UCSD-AML1 (cell line): ENCODE measurements around the gene PSMA7.
"Not testable (repeated sequence)": the region's sequence is repeated elsewhere in the genome, so short reads cannot be mapped to it uniquely, and the experiment has no call there.

Source experiments
- DNase-seq: peaks from one replicate; lab custom pipeline; 2025; ENCODE audit not compliant: unreplicated experiment; lab: John Stamatoyannopoulos, UW

The PSMA7 gene

DNA sequence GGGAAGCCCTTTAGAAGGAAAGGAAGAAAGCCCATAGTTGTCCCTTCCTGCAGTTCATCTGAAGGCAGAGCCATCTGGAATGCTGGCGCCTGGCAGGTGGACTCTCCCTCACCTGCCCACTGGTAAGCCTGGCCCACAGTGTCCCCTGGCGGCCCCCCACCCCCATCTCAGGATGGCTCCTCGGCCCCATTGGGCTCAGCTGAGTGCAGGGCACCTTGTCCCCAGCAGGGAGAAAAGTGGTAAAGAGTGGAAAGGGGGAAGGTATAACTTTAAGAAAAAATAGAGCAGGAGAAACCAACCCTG, 13.0 kb upstream of the PSMA7 start:
- no peak for DNase-seq

DNA sequence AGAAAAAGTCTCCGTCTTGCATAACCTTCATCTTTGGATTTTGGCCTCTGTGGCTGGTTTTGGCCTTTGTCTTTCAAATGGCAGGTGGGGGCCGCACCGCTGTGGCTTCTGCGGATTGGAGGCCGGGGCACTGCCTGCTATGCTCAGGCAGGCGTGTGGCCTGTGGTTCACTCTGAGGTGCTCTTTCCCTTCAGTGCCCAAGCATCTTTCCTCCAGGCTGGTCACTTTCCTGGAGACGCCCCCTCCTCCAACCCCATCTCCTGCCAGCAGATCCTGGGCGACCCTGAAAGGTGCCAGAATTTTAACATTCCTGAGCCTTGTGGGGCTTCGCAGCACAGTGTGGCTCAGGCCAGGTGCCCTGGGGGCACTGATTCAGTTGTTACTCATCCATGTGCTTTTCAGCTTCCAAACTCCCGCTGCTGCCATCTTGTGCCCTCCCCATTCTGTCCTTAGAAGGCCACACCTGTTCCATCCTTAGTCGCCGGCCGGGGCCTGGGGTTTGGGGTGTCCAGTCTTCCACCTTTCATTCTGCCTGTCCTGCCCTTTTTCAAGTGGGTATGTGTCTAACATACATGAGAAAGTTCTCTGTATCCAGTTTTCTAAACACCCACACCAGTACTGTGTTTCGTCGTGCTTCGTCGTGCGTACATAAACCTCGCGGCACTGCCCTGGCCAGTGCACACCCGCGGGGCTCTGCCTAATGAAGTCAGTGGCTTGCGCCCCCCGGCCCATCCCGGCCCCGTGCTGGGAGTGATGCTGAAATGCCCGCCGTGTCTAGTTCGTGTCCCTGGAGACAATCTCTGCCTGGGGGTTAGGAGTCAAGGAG, 12.4 kb upstream of the PSMA7 start:
- no peak for DNase-seq

DNA sequence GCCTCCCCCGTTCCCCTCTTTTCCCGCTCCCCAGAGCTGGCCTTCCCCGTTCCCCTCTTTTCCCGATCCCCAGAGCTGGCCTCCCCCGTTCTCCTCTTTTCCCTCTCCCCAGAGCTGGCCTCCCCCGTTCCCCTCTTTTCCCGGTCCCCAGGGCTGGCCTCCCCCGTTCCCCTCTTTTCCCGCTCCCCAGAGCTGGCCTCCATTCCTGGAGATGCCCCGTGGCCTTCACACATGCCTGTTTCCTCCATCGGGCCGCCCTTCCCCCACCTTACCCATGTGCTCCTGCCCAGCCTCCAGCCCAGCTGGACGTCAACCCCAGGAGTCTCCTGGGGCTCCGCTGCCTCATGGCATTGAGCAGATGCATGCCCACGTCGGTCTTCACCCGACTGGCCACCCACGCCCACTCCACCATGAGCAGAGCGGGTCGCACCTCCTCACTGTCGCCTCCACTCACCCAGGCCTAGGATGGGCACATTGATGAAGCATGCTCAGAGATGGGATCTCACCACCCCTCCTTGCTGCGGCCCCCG, 8.7 kb upstream of the PSMA7 start:
- no peak for DNase-seq

DNA sequence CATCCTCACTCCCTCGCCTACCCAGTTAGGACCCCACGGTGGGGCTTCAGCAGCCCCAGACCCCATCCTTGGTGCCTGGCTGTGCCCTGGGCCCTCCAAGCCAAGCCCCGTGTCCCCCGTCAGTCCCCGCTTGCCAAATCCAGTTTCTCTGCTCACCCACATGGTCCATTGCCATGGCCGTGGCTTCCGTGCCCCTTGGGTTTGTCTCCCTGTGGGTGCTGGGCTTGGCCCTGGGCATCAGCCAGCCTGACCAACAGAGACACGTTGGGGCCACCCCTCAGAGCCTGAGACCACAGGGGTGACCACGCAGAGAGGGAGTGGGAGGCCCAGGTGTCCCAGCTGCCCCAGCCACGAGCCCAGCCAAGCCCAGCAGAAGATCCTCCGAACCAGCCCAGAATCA, 8.0 kb upstream of the PSMA7 start:
- no peak for DNase-seq

DNA sequence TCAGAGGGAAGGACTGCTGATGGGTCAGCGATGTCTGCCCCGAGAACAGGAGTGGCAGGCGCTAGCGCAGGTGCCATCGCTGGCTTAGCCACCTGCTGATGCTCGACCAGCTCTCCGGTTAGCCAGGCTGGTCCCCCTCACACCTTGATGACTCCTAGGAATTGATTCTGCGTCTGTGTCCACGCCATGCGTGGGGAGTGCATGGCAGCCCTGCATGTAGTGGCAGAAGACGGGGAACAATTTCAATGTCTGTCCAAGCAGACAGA, 7.0 kb upstream of the PSMA7 start:
- DNase-seq: no peak

DNA sequence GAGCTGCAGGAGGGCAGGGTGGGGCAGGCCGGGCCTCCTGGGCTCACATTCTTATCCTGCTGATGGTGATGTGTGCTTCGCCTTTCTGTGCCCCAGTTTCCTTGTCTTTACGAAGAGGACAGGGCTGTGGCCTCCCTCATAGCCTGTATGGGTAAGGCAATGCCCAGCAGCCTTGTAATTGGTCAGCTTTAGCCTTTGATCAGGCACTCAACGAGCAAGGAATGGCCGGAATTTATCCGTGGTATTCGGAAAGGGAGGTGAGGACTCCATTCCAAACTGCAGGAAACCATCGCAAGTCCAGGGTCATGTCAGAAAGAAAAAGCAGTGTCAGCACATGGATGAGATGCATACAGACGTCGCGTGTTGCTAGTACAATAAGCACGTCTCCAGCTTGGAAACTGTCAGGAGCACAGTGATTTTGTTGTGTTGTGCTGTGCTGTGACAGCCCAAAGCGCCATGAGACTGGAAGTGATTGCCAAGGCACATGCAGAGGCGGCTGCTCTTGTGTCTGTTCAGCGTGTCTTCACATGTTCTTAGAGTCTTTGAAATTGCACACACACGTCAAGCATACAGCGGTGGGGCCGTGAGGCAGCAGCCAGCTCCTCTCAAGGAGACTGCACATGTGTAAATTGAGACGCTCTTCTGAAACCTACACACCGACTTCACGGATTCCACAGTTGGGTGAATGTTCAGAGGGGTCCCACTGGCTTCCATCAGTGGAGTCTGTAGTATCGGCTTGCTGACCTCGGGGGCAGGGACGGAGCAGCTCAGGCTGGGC, 6.5 kb upstream of the PSMA7 start:
- no peak for DNase-seq

DNA sequence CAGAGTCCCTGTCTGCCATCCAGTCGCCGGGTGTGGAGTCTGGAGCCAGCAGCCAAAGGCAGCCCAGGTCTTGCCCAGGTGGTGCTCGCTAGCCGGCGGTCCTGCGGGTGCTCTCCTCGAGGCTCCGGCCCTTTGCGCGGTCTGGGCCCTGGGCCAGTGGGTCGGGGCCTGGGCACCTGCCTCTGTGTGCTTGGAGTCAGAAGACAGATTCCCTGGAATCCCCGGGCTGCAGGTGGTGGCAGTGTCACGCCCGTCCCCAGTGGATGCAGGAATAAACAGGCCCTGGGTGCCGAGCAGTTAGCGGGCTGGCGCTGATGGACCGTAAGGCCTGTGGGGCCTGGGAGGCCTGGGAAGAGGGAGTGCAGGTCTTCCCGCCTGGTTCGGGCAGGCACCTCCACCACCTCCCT, 5.7 kb upstream of the PSMA7 start:
- no peak for DNase-seq

DNA sequence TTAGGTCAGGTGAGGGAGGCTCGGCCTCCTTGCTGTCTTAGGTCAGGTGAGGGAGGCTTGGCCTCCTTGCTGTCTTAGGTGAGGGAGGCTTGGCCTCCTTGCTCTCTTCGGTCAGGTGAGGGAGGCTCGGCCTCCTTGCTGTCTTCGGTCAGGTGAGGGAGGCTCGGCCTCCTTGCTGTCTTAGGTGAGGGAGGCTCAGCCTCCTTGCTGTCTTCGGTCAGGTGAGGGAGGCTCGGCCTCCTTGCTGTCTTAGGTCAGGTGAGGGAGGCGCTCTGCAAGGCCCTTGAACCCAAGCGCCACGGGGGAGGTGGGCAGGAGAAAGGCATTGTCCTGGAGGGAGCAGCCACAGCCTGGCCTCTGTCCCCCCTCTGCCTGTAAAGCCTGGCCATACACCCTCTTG, 5.2 kb upstream of the PSMA7 start:
- not testable (repeated sequence) for DNase-seq

DNA sequence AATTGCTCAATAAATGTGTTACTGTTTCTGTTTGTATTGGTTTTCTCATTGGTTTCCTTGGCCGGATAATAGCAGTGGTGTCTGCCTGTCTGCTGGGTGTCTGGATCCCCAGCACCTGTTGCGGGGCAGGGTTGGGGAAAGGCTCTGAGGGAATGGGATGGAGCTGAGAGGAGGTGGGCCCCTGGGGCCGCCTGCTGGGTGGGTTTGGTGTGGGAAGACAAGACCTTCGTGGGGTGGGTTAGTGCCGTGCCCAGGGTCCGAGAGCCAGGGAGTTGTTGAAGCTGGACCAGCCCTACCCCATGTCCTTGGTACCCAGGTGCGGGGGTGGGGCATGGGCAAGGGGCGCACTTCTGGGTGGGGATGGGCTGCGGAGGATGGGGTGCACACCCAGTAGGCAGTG, 4.3 kb upstream of the PSMA7 start:
- DNase-seq: no peak

DNA sequence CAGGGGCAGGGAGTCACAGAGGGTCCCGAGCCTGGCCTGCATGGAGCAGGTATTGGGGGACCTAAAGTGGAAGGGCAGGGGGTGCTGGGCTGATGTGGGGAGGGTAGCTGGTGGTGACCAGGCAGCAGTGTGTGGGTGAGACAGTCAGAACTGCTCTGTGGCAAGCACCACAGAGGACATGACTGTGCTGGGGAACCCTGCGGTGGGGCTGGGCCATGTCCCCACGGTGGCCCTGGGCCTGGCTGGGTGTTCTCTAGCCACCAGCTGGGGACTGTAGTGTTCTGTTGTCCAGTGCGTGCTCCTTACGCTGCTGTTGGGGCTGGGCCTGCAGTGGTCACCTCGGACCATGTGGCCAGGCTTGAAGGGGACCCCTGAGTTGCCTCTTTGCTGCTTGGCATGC, 3.9 kb upstream of the PSMA7 start:
- DNase-seq: no peak

DNA sequence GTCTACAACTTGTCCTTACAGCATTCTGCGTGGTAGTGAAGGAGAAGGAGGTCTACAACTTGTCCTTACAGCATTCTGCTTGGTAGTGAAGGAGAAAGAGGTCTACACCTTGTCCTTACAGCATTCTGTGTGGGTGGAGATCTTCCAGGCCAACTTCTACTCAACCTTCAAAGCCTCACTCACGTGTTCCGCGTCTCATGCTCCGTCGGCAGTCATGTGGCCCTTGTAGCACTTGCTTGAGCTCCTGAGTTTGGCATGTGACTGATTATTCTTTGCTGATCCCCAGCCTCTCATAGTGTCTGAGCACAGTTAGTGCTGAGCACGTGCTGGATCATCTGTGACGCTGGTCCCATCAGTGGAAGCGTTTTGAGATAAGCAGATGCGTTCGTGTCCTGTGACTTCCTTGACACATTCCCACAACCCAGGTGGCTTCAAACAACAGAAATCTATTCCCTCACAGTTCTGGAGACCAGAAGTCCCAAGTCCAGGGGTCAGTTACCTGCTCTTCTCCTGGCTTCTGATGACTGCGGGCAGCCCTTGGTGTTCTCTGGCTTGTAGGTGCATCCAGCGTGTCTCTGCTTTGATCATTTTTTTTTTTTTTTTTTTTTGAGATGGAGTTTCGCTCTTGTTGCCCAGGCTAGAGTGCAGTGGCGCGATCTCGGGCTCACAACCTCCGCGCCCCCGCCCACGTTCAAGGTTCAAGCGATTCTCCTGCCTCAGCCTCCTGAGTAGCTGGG, 3.0 kb upstream of the PSMA7 start:
- no peak for DNase-seq

DNA sequence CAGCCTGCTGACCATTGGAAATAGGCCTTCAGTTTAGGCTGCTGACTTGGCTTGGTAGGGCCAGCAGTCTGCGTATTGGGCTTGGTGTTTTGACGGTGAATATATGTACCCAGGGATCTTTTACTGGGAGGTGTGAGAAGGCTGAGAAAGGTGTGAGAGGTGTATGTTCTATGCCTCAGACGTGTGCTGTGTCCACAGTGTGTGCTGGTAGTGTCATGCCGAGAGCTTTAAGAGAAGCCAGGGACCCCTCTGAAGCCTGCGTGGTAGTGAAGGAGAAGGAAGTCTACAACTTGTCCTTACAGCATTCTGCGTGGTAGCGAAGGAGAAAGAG, 2.5 kb upstream of the PSMA7 start:
- DNase-seq: no peak

DNA sequence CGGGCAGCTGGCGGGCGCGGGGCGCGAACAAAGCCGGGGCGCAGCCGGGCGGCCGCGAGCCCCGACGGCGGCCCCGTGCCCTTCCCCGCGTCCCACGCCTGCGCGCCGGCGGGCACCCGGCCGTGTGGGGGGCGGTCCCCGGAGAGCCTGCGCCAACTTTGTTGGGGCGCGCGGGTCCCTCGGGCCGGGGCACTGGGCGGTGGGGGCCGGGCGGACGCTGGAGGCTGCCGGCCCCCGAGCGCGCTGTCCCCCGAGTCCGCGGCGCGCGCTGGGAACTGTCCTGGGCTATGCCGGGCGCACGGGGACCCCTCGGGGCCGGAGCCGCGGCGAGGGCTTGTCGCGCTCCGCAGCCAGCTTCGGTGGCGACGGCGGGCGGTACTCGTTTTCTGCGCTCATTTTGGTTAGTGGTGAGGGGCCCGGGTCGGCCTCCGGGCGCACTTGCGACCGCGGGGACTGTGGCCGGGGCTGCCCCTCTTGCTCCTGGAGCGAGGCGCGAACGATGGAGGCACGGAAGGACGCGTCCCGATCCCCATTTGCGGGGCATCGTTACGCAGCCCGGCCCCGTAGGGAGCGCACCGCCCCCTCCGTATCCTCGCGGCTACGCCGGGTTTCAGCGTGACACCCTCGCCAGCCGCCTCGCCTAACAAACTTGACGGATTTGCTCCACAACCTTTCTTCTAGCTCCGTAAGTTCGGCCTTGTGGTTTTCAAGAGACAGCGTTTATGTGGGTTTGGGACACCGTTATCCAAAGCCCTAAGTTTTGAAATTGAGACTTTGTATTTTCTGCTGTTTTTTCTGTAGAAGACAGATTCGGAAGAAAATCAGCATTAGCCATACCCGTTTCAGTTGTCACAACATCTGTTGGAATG, 997 bp upstream of the PSMA7 start:
- DNase-seq: peak; percentile 64

DNA sequence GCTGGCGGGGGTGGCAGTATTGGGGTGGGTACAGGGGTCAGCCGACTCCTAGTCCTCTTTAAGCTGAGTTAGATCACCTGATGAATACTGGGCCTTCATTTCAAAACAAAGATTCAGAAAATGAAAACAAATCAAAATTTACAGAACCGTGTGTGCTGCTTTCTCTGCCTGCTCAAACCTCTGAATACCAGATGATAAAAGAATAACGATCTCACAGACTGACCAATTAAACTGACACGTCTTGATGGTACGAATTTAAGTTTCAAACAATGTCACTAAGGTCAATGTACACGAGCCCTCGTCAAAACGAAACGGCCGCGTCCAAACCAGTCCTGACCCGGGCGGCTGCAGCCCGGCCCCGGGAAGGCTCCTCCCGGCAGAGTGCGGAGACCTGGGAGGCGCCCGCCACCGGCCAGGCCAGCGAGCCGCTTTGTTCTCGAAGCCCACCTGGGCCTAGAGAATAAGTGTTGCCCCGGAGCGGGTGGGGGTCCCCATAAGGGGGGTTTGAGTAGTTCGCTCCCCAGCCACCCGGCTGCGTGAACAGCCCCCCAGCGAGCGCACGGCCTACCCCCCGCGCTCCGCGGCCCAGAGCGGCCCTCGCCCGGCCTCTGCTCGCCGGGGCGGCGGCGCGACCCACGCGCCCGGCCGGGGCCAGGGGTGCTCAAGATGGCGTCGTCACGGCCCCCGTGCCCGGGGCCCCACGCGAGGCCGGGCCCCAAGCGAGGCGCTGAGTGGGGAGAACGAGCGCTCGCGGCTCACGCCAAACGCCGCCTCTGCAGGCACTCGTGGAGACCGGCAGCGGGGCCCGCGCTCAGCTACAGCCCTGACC, 728 bp downstream of the PSMA7 start:
- DNase-seq: no peak

DNA sequence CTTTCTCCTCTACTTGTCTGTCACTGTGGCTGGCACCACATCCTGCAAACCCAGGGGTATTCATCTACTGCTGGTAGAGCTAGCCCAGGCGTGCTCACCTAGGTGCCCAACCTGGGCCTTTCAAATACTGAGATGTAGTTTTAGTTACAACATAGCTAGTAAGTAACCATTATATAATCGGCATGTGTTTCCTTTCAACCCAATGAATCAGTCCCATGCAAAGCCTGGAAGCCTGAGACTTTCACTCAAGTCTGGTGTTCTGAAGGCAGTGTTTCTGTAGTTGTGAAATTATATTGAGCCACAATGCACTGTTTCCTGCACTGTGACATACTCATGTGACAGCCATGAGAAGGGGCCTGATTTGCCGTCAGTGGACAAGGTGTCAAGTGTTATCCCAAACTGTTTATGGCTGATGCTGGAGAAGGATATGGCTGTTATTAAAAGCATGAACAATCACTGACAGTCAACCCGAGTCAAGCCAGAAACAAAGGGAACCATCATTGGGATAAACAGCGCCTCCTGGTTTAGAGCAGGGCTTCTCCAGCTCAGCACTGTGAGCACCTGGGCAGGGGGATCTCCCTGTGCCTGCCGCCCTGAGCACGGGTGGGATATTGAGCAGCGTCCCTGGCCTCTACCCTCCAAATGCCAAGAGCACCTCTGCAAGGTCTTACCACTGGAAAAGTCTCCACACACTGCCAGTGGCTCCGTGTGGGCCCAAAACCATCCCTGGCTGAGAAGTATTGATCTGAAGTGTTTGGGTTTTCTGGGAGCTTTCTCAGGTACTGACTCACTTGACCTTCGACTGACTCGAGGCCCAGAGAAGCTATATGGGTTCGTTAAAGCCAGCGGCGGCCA, 1.6 kb downstream of the PSMA7 start:
- DNase-seq: no peak

DNA sequence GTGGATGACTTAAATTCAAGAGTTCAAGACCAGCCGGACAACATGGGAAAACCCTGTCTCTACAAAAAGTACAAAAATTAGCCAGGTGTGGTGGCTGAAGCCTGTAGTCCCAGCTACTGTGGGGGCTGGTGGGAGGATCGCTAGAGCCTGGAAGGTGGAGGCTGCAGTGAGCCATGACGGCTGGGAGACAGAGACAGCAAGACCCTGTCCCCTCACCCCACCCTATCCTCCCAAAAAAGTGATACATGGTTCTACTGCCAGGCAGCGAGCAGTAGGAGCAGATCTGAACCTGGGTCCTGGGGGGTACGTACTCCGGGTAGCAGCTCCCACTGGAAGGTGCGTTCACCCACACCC, 2.2 kb downstream of the PSMA7 start:
- DNase-seq: no peak

DNA sequence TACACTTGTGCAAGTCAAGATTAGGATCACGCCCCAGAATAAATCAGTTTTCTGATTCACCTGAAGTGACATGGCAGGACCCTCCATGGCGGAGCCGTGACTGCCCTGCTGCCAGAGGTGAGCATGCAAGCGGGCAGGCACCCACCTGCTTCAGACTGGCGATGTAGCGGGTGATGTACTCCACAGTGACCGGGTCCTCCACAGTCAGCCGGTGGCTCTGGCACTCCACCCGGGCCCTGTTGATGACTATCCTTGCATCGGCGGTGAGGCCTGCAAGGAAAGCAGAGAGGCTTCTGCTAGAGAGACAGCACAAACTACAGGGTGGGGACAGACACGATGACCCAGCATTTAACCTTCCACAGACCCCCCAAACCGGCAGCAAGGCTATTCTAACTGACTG, 3.6 kb downstream of the PSMA7 start:
- DNase-seq: no peak

DNA sequence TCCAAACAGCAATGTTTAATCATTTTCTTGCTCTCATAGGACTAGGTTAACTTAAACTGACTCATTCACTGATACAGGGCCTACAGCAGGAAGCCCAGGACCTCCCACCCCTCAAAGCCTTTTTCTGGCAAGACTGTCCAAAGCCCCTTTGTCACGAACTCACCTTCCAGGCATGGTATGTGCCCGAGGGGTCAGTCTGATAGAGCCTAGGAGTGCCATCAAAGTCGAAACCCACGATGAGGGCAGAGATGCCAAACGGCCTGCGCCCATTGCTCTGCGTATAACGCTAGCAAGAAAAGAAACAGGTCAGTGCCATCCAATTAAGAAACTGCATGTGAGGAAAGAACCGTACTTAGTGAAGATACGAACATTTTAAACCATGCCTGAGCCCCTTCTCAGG, 4.3 kb downstream of the PSMA7 start:
- no peak for DNase-seq

DNA sequence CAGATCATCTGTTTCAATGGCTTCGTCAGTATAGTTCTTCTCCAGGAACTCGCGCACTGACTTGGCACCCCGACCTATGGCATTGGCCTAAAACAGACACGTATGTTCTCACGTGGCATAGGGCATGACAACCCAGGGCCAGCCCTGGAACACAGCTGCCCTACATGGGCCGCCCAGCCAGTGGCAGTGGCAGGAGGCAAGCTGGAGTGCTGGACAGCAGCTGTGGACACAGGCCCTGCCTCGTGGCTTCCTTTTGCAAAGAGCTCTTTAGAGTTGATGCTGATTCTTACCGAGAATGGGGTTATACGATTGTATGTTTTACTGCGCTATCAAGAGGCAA, 5.0 kb downstream of the PSMA7 start:
- no peak for DNase-seq
